A549 (cell line): ENCODE data around the gene FLNB. TPM values are rescaled to one million over a fixed set of nuclear protein-coding genes. Genes with fewer than 3 reads are reported as not detected.

Experiments
- ATAC-seq, 2 experiments: fragments of 200-7000 bp in 1 of 2; fragments of >200 bp in 1 of 2; cut with Nextera tagmentation in 1 of 2; cut with Tn5 transposase in 1 of 2; 3 replicates each; pipeline versions ENCODE4 v1.8.0 to v1.9.1; 2018 to 2020; ENCODE audit warnings: mild to moderate bottlenecking in 1 of 2, moderate library complexity in 1 of 2
- CTCF ChIA-PET: fragments of 300-600 bp; sonication (Branson Sonifier 250); formaldehyde crosslinking; extraction: SDS; loops from one replicate; lab custom pipeline; 2021; ENCODE audit warnings: antibody characterized with exemption, inconsistent platforms; lab: Yijun Ruan, JAX
- POLR2A ChIA-PET: fragments of 350-600 bp; formaldehyde crosslinking; extraction: SDS; loops from one replicate; lab custom pipeline; 2021; ENCODE audit warnings: antibody characterized with exemption, inconsistent platforms; lab: Yijun Ruan, JAX
- DNase-seq, 2 experiments: peaks; one replicate each; pipeline versions ENCODE4 v3.0.0 to v3.0.0-alpha.2; 2011 to 2016; ENCODE audit warnings: low read depth in 1 of 2, low spot score in 1 of 2
- FAIRE-seq: peaks from 2 replicates; lab custom pipeline; 2011; peaks lifted over from hg19 to GRCh38; lab: Jason Lieb, UNC
- H3K27ac ChIP-seq, 2 experiments: fragments of >200 bp; sonication (Bioruptor Twin); formaldehyde crosslinking; 3 replicates each; pipeline ENCODE4 v1.5.1; 2016 to 2017
- H3K4me1 ChIP-seq: fragments of >200 bp; sonication (Bioruptor Twin); formaldehyde crosslinking; 3 replicates; pipeline ENCODE4 v1.6.1; 2016
- H3K4me2 ChIP-seq: fragments of >200 bp; sonication (Bioruptor Twin); formaldehyde crosslinking; 3 replicates; pipeline ENCODE4 v1.6.1; 2016
- H3K4me3 ChIP-seq: fragments of >200 bp; sonication (Bioruptor Twin); formaldehyde crosslinking; 3 replicates; pipeline ENCODE4 v1.5.1; 2016
- H3K9me3 ChIP-seq: fragments of >200 bp; sonication (Bioruptor Twin); formaldehyde crosslinking; 3 replicates; pipeline ENCODE4 v1.6.1; 2016
- CBX8 ChIP-seq: fragments of 200-600 bp; sonication (generic); IDR thresholded peaks from 2 replicates; pipeline ENCODE4 v1.6.1; 2016
- CEBPB ChIP-seq, 2 experiments: fragments of >200 bp in 1 of 2; sonication (Bioruptor Twin) in 1 of 2; formaldehyde crosslinking in 1 of 2; IDR thresholded peaks; 2 replicates each; pipeline ENCODE4 v1.6.1; 2012 to 2016
- CHD2 ChIP-seq: fragments of 150-350 bp; IDR thresholded peaks from 2 replicates; pipeline ENCODE4 v1.6.1; 2014; ENCODE audit warnings: low read length; ENCODE audit not compliant: partially characterized antibody
- EHMT2 ChIP-seq: fragments of 200-600 bp; sonication (generic); IDR thresholded peaks from 2 replicates; pipeline ENCODE4 v1.6.1; 2016; ENCODE audit warnings: antibody characterized with exemption, low read depth, mild to moderate bottlenecking, moderate library complexity
- ESRRA ChIP-seq: fragments of 150-350 bp; IDR thresholded peaks from 2 replicates; pipeline ENCODE4 v1.6.1; 2014; ENCODE audit warnings: mild to moderate bottlenecking, low read length, borderline replicate concordance
- FOXS1 ChIP-seq: fragments of 250-450 bp; sonication (Bioruptor Pico); IDR thresholded peaks from 2 replicates; pipeline ENCODE4 v1.5.0; 2020; ENCODE audit warnings: mild to moderate bottlenecking, moderate library complexity
- HMGXB4 ChIP-seq: fragments of 250-450 bp; sonication (Bioruptor Pico); IDR thresholded peaks from 2 replicates; pipeline ENCODE4 v1.5.0; 2021; ENCODE audit warnings: mild to moderate bottlenecking, moderate library complexity, borderline replicate concordance
- KDM1A ChIP-seq: fragments of 200-600 bp; sonication (generic); IDR thresholded peaks from 2 replicates; pipeline ENCODE4 v1.6.1; 2016; ENCODE audit warnings: low read depth, mild to moderate bottlenecking
- KDM5A ChIP-seq: fragments of 200-600 bp; sonication (generic); IDR thresholded peaks from 2 replicates; pipeline ENCODE4 v1.6.1; 2016; ENCODE audit warnings: antibody characterized with exemption, mild to moderate bottlenecking
- MAZ ChIP-seq: fragments of 150-350 bp; IDR thresholded peaks from 2 replicates; pipeline ENCODE4 v1.6.1; 2014; ENCODE audit warnings: antibody characterized with exemption, low read depth, low read length, borderline replicate concordance
- NFE2L2 ChIP-seq: fragments of 150-350 bp; conservative IDR thresholded peaks from 2 replicates; pipeline ENCODE4 v1.6.1; 2014; ENCODE audit warnings: low read length
- PHF8 ChIP-seq: fragments of 200-600 bp; sonication (generic); IDR thresholded peaks from 2 replicates; pipeline ENCODE4 v1.6.1; 2016; ENCODE audit warnings: low read depth, mild to moderate bottlenecking, antibody characterized with exemption, moderate library complexity, borderline replicate concordance
- POLR2A ChIP-seq: IDR thresholded peaks from 2 replicates; pipeline ENCODE4 v1.6.1; 2012; ENCODE audit warnings: mild to moderate bottlenecking, low read length
- RFX5 ChIP-seq: fragments of 450-650 bp; IDR thresholded peaks from 2 replicates; pipeline ENCODE4 v1.7.1; 2014; ENCODE audit warnings: antibody characterized with exemption, mild to moderate bottlenecking, moderate library complexity
- SMC3 ChIP-seq: fragments of >200 bp; sonication (Bioruptor Twin); formaldehyde crosslinking; IDR thresholded peaks from 3 replicates; pipeline ENCODE4 v1.6.1; 2018; ENCODE audit warnings: inconsistent platforms
- USF2 ChIP-seq: fragments of 450-650 bp; IDR thresholded peaks from 2 replicates; pipeline ENCODE4 v1.6.1; 2014; ENCODE audit warnings: antibody characterized with exemption
- ZSCAN20 ChIP-seq: fragments of 250-450 bp; sonication (Bioruptor Pico); IDR thresholded peaks from 2 replicates; pipeline ENCODE4 v1.8.0; 2022; ENCODE audit warnings: mild to moderate bottlenecking, moderate library complexity
- WGBS: methylation state at CpG from one replicate; pipeline ENCODE4 v1.1.6; 2017; ENCODE audit errors: missing lambda C conversion rate; 5-methylcytosine and 5-hydroxymethylcytosine counted together
- polyA plus RNA-seq, 4 experiments: library from polyadenylated mRNA; depleted of rRNA in 3 of 4; stranded (reverse); fragments of >200 nt; fragmentation: RNase III in 1 of 4; extraction: RNeasy Plus Mini Kit Qiagen cat#74134 plus additional on column Dnase treatment in 1 of 4; gene quantifications; 2 replicates in 3 of 4; 3 replicates in 1 of 4; pipeline ENCODE4 v1.2.3, GENCODE V29; 2011 to 2017
- TF ChIP-seq, protein P1 (sequence below): IDR thresholded peaks from 2 replicates; pipeline ENCODE4 v1.6.1; 2012
- TF ChIP-seq, protein P2 (sequence below): fragments of >200 bp; sonication (Bioruptor Twin); formaldehyde crosslinking; IDR thresholded peaks from 2 replicates; pipeline ENCODE4 v1.6.1; 2016
- TF ChIP-seq, protein P3 (sequence below): IDR thresholded peaks from 2 replicates; pipeline ENCODE4 v1.6.1; 2012
- TF ChIP-seq, protein P4 (sequence below): IDR thresholded peaks from 2 replicates; pipeline ENCODE4 v1.6.1; 2012; ENCODE audit warnings: low read depth, borderline replicate concordance

The FLNB gene
- polyA plus RNA-seq, 2 of the 4 experiments (the other 2 are of a cell fraction): 235 to 439 TPM

- ChIA-PET POLR2A (interaction anchor here (0.7 kb wide), 1 partner anchor 10 kb away, joined by 3 read pairs; no protein-coding TSS in a partner anchor), CTCF (interaction anchor here (0.8 to 1.4 kb wide), 5 partner anchors 14 to 162 kb away, joined by 3 to 5 read pairs (median 4); no protein-coding TSS in a partner anchor)
- no peak overlapping the region for H3K4me3 ChIP-seq
- FAIRE-seq: no peak
- peaks cover 99% of the 10 kb centered on the region for H3K4me1 ChIP-seq
- WGBS: 16% methylated on average over 10 of the region's 12 CpGs
- TF ChIP-seq FOXS1: no peak
- TF ChIP-seq NFE2L2: no peak
- TF ChIP-seq, protein P1, sequence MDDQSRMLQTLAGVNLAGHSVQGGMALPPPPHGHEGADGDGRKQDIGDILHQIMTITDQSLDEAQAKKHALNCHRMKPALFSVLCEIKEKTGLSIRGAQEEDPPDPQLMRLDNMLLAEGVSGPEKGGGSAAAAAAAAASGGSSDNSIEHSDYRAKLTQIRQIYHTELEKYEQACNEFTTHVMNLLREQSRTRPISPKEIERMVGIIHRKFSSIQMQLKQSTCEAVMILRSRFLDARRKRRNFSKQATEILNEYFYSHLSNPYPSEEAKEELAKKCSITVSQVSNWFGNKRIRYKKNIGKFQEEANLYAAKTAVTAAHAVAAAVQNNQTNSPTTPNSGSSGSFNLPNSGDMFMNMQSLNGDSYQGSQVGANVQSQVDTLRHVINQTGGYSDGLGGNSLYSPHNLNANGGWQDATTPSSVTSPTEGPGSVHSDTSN: no peak
- no peak for TF ChIP-seq ESRRA
- TF ChIP-seq ZSCAN20 (CRISPR knock-in tag): no peak
- no peak for TF ChIP-seq HMGXB4 (CRISPR knock-in tag)
- no peak for TF ChIP-seq RFX5
- TF ChIP-seq, protein P2, sequence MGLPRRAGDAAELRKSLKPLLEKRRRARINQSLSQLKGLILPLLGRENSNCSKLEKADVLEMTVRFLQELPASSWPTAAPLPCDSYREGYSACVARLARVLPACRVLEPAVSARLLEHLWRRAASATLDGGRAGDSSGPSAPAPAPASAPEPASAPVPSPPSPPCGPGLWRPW: no peak
- no peak for TF ChIP-seq KDM5A
- no peak for TF ChIP-seq USF2
- no peak for TF ChIP-seq CBX8
- TF ChIP-seq, protein P3, sequence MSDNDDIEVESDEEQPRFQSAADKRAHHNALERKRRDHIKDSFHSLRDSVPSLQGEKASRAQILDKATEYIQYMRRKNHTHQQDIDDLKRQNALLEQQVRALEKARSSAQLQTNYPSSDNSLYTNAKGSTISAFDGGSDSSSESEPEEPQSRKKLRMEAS: no peak
- no peak for TF ChIP-seq SMC3
- TF ChIP-seq CEBPB (IDR thresholded peaks at IDR 0.05): no peak
- TF ChIP-seq, protein P4, sequence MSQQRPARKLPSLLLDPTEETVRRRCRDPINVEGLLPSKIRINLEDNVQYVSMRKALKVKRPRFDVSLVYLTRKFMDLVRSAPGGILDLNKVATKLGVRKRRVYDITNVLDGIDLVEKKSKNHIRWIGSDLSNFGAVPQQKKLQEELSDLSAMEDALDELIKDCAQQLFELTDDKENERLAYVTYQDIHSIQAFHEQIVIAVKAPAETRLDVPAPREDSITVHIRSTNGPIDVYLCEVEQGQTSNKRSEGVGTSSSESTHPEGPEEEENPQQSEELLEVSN: no peak
- TF ChIP-seq MAZ: no peak
- TF ChIP-seq KDM1A: no peak
- ATAC-seq: peak; percentile 49 to 63; a peak in 5 of 6 replicates
- H3K4me2 ChIP-seq: peak overlapping the region; percentile 87
- no peaks in the 10 kb centered on the region for H3K9me3 ChIP-seq
- peak overlapping the region; percentile 16 to 68; a peak in 3 of 6 replicates for H3K27ac ChIP-seq
- DNase-seq: peak in 1 of 2 experiments; percentile 47
These were observed 17.8 kb downstream of the FLNB start for GRCh38 chr3:58025837-58026569.

GRCh38 chr3:58026598-58026997, 18.4 kb downstream of the FLNB start:
- Histone ChIP-seq H3K4me1 (peaks cover 95% of the 10 kb centered on the region), H3K27ac (peak overlapping the region in 1 of 2 experiments; percentile 68; a peak in 2 of 6 replicates), H3K4me2 (peak overlapping the region; percentile 87), H3K4me3 (no peak overlapping the region), H3K9me3 (no peaks in the 10 kb centered on the region)
- DNase-seq (no peak), FAIRE-seq (no peak), ATAC-seq (peak; percentile 23 to 26; a peak in 4 of 6 replicates)
- TF ChIP-seq POLR2A (no peak), EHMT2 (no peak), CHD2 (no peak), CBX8 (no peak), PHF8 (no peak)
- POLR2A ChIA-PET: no interaction called here
- CTCF ChIA-PET: interaction anchor here (1.1 to 1.7 kb wide), 4 partner anchors 13 to 162 kb away, joined by 4 to 5 read pairs (median 4); no protein-coding TSS in a partner anchor
- WGBS: 56% methylated on average over 7 of the region's 7 CpGs
